PC-3 (cell line): ENCODE data around the gene TMEM119. TPM values are rescaled to one million over a fixed set of nuclear protein-coding genes. Genes with fewer than 3 reads are reported as not detected.
A peak's percentile ranks its signal among the peaks of the same experiment; 100 is the strongest.

Source experiments
- ATAC-seq: fragments of 200-7000 bp; cut with Tn5 transposase; 2 replicates; pipeline ENCODE4 v1.9.1; 2020; ENCODE audit warnings: mild to moderate bottlenecking, moderate library complexity
- BruUV-seq: library from RNA; stranded (reverse); fragments of 400-500 nt; replicated peaks from 2 replicates; lab custom pipeline; 2021; lab: Mats Ljungman, UMichigan
- CTCF ChIA-PET: fragments of 300-600 bp; sonication (Branson Sonifier 250); formaldehyde crosslinking; loops from one replicate; lab custom pipeline; 2022; ENCODE audit warnings: antibody characterized with exemption; lab: Charles Lee
- POLR2A ChIA-PET: fragments of 300-600 bp; sonication (Branson Sonifier 250); formaldehyde crosslinking; loops from one replicate; lab custom pipeline; 2022; ENCODE audit warnings: antibody characterized with exemption; ENCODE audit not compliant: unreplicated experiment; lab: Charles Lee
- DNase-seq: peaks from one replicate; pipeline ENCODE4 v3.0.0-alpha.2; 2015
- H2AFZ ChIP-seq: fragments of 300-600 bp; sonication (generic); 2 replicates; pipeline ENCODE4 v1.6.0; 2016; ENCODE audit warnings: antibody characterized with exemption, low read length
- H3F3A ChIP-seq: fragments of 300-600 bp; sonication (generic); one replicate; pipeline ENCODE4 v1.6.0; 2017; ENCODE audit warnings: antibody characterized with exemption, low read length, control low read depth, mild to moderate bottlenecking; ENCODE audit not compliant: unreplicated experiment
- H3K27ac ChIP-seq: fragments of 300-600 bp; sonication (generic); 2 replicates; pipeline ENCODE4 v1.5.1; 2016; ENCODE audit warnings: mild to moderate bottlenecking, low read length
- H3K27me3 ChIP-seq: fragments of 300-600 bp; sonication (generic); 2 replicates; pipeline ENCODE4 v1.6.1; 2016; ENCODE audit warnings: low read length, mixed read lengths
- H3K36me3 ChIP-seq: fragments of 300-600 bp; sonication (generic); 2 replicates; pipeline ENCODE4 v1.6.1; 2016; ENCODE audit warnings: low read depth, mixed run types, low read length, mixed read lengths
- H3K4me1 ChIP-seq: fragments of 300-600 bp; sonication (generic); 2 replicates; pipeline ENCODE4 v1.5.1; 2016; ENCODE audit warnings: low read length; ENCODE audit not compliant: insufficient read depth
- H3K4me2 ChIP-seq: fragments of 300-600 bp; sonication (generic); 2 replicates; pipeline ENCODE4 v1.6.0; 2016; ENCODE audit warnings: low read length
- H3K4me3 ChIP-seq: fragments of 300-600 bp; sonication (generic); 2 replicates; pipeline ENCODE4 v1.5.1; 2016; ENCODE audit warnings: mild to moderate bottlenecking, low read length, mixed read lengths
- H3K79me2 ChIP-seq: fragments of 300-600 bp; sonication (generic); 2 replicates; pipeline ENCODE4 v1.6.1; 2017; ENCODE audit warnings: low read length, mixed read lengths
- H3K9ac ChIP-seq: fragments of 300-600 bp; sonication (generic); 2 replicates; pipeline ENCODE4 v1.6.0; 2016; ENCODE audit warnings: mild to moderate bottlenecking, low read length
- H3K9me2 ChIP-seq: fragments of 300-600 bp; sonication (generic); replicated peaks from 2 replicates; pipeline ENCODE4 v1.6.1; 2016; ENCODE audit warnings: mixed run types, low read length, mixed read lengths
- H3K9me3 ChIP-seq: fragments of 300-600 bp; sonication (generic); 2 replicates; pipeline ENCODE4 v1.6.1; 2016; ENCODE audit warnings: low read length, mixed read lengths
- H4K20me1 ChIP-seq: fragments of 300-600 bp; sonication (generic); 2 replicates; pipeline ENCODE4 v1.6.1; 2016; ENCODE audit warnings: low read length, mixed read lengths
- EZH2 ChIP-seq: fragments of 300-600 bp; sonication (generic); IDR thresholded peaks from one replicate; pipeline ENCODE4 v1.6.1; 2017; ENCODE audit warnings: antibody characterized with exemption, mild to moderate bottlenecking, low read length; ENCODE audit not compliant: unreplicated experiment
- EZH2phosphoT487 ChIP-seq: fragments of 300-600 bp; sonication (generic); IDR thresholded peaks from 2 replicates; pipeline ENCODE4 v1.6.1; 2018; ENCODE audit warnings: mild to moderate bottlenecking, antibody characterized with exemption, low read length, borderline replicate concordance
- intact Hi-C: fragments of 100-400 bp; cut with micrococcal nuclease; formaldehyde crosslinking; loops from 2 replicates; pipeline ENCODE4 v1.9.0; 2023
- total RNA-seq: library from RNA; depleted of rRNA; stranded (reverse); fragments of >200 nt; gene quantifications from 2 replicates; pipeline ENCODE4 v1.2.3, GENCODE V29; 2014
- TF ChIP-seq, protein P1 (sequence below): fragments of 300-600 bp; sonication (generic); conservative IDR thresholded peaks from 2 replicates; pipeline ENCODE4 v1.5.1; 2017; ENCODE audit warnings: antibody characterized with exemption, low read depth, mild to moderate bottlenecking, low read length

Gene TMEM119
- total RNA-seq, 1 experiment from 2014 or later = not detected

DNA sequence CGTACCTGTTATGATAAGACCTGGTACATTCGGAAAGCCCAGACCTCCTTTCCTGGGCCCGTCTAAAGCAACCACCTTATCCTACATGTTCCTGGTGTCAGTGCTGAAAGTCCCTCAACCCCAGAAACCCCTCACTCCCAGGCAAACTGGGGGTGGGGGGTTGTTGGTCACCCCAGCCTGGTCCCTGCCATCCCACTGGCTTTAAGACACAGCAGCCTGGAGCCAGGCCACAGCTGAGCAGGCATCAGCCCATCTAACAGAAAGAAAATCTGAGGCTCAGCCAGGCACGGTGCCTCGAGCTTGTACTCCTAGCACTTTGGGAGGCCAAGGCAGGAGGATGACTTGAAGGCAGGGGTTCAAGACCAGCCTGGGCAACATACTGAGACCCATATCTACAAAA lies 31.3 kb upstream of the TMEM119 start:
- BruUV-seq = no TSS peak
- Histone ChIP-seq H3K9ac (no peak overlapping the region), H3K4me2 (peak overlapping the region; percentile 72), H3K4me1 (peaks cover 45% of the 10 kb centered on the region), H3K27me3 (no peaks in the 10 kb centered on the region), H3F3A (peaks cover 5% of the 10 kb centered on the region), H2AFZ (peak overlapping the region; percentile 68; the same call in 1 of the 2 replicates), H3K79me2 (no peaks in the 10 kb centered on the region), H3K27ac (peak overlapping the region; percentile 86), H3K9me2 (no peaks in the 10 kb centered on the region), H3K36me3 (no peaks in the 10 kb centered on the region), H3K9me3 (no peaks in the 10 kb centered on the region), H4K20me1 (no peaks in the 10 kb centered on the region), H3K4me3 (no peak overlapping the region)
- intact Hi-C loops = no loop called here
- POLR2A ChIA-PET = interaction anchor here (0.5 kb wide), 1 partner anchor 73 kb away, joined by 3 read pairs; no protein-coding TSS in a partner anchor
- DNase-seq = no peak
- CTCF ChIA-PET = no interaction called here
- no peak for TF ChIP-seq EZH2phosphoT487
- ATAC-seq = no peak

DNA sequence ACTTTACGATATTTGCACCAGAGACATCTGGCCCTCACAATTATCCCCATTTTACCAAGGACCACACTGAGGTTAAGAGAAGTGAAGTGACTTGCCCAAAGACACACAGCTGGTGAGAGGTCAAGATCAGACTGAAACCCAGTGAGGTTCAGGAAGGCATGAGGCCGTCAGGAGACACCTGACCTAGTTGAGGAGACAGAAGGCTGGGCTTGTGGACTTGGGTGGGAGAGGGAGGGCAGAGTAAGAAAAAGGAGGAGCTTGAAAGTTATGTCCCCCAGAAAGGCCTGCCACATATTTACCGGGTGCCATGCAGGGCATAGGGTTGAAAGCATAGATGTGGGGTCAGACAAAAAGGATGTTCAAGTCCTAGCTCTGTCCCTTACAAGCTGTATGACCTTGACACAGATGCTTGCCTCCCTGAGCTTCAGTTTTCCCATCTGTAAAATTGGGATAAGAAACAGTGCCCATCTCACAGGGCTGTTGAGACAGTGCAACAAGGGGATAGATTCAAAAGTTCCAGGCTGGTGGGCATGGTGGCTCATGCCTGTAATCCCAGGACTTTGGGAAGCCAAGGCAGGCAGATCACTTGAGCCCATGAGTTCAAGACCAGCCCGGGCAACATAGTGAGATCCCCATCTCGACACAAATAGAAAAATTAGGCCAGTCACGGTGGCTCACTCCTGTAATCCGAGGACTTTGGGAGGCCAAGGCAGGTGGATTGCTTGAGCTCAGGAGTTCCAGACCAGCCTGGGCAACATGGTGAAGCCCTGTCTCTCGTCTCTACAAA lies 29.4 kb upstream of the TMEM119 start:
- Histone ChIP-seq H3K4me2 (no peak overlapping the region), H3K9ac (no peak overlapping the region), H3K4me1 (peaks cover 45% of the 10 kb centered on the region), H4K20me1 (no peaks in the 10 kb centered on the region), H3F3A (peaks cover 5% of the 10 kb centered on the region), H3K27me3 (no peaks in the 10 kb centered on the region), H3K9me3 (no peaks in the 10 kb centered on the region), H3K36me3 (no peaks in the 10 kb centered on the region), H3K79me2 (no peaks in the 10 kb centered on the region), H3K4me3 (no peak overlapping the region), H3K9me2 (no peaks in the 10 kb centered on the region), H2AFZ (no peak overlapping the region), H3K27ac (no peak overlapping the region)
- no peak for ATAC-seq
- no TSS peak for BruUV-seq
- intact Hi-C loops = no loop called here
- DNase-seq = no peak
- POLR2A ChIA-PET = no interaction called here
- TF ChIP-seq EZH2 = no peak
- TF ChIP-seq, protein P1, sequence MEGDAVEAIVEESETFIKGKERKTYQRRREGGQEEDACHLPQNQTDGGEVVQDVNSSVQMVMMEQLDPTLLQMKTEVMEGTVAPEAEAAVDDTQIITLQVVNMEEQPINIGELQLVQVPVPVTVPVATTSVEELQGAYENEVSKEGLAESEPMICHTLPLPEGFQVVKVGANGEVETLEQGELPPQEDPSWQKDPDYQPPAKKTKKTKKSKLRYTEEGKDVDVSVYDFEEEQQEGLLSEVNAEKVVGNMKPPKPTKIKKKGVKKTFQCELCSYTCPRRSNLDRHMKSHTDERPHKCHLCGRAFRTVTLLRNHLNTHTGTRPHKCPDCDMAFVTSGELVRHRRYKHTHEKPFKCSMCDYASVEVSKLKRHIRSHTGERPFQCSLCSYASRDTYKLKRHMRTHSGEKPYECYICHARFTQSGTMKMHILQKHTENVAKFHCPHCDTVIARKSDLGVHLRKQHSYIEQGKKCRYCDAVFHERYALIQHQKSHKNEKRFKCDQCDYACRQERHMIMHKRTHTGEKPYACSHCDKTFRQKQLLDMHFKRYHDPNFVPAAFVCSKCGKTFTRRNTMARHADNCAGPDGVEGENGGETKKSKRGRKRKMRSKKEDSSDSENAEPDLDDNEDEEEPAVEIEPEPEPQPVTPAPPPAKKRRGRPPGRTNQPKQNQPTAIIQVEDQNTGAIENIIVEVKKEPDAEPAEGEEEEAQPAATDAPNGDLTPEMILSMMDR = no peak
- TF ChIP-seq EZH2phosphoT487 = no peak
- CTCF ChIA-PET = no interaction called here

DNA sequence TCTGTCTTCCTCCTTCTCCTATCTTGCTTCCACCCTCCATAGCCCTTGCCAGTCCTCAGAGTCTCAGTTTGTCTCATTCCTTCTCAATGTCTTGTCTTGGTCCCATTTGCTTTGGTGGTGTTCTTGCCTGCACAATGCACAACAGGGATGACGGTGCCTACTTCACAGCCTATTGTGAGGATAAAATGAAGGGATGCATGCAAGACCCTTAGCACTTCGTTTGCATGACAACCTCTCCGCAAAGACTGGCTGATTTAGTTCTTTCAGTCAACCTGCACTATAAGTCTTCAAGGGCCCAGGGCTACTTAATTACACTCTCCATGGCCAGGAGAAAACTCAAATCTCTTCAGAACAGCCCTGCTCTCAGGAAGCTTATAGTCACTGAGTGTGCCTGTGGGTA lies 27.3 kb upstream of the TMEM119 start:
- no peak overlapping the region for H3K27ac ChIP-seq
- H2AFZ ChIP-seq = no peak overlapping the region
- no peaks in the 10 kb centered on the region for H3K9me3 ChIP-seq
- no peak overlapping the region for H3K9ac ChIP-seq
- H3K27me3 ChIP-seq = no peaks in the 10 kb centered on the region
- no peak overlapping the region for H3K4me3 ChIP-seq
- H4K20me1 ChIP-seq = no peaks in the 10 kb centered on the region
- ATAC-seq (no peak), DNase-seq (no peak)
- H3K79me2 ChIP-seq = no peaks in the 10 kb centered on the region
- CTCF ChIA-PET = no interaction called here
- no peak for TF ChIP-seq EZH2phosphoT487
- TF ChIP-seq, protein P1 = no peak
- no peak for TF ChIP-seq EZH2
- H3K36me3 ChIP-seq = no peaks in the 10 kb centered on the region
- POLR2A ChIA-PET = no interaction called here
- H3K4me2 ChIP-seq = no peak overlapping the region
- BruUV-seq = no TSS peak
- H3F3A ChIP-seq = no peaks in the 10 kb centered on the region
- H3K9me2 ChIP-seq = no peaks in the 10 kb centered on the region
- peaks cover 25% of the 10 kb centered on the region for H3K4me1 ChIP-seq
- intact Hi-C loops = no loop called here
